Tibial artery (tissue), 4 donors: Measurements from ENCODE around the gene NOX3.

Experiments used
- DNase-seq, 2 donors: peaks; one replicate each; pipeline ENCODE4 v3.0.0-alpha.2; 2019
- H3K27ac ChIP-seq, 2 donors: fragments of 200-600 bp; sonication (generic) in 1 of 2; 1 replicate in 1 of 2; 2 replicates in 1 of 2; pipeline ENCODE4 v1.5.1; 2018 to 2019; ENCODE audit warnings: mild to moderate bottlenecking in 1 of 2
- H3K27me3 ChIP-seq, 2 donors: fragments of 200-600 bp; sonication (generic) in 1 of 2; one replicate each; pipeline versions ENCODE4 v1.5.1 to v1.6.0; 2016 to 2019
- H3K36me3 ChIP-seq, 3 donors: fragments of 200-600 bp; sonication (generic) in 2 of 3; one replicate each; pipeline ENCODE4 v1.5.1; 2016 to 2019; ENCODE audit warnings: mild to moderate bottlenecking in 2 of 3
- H3K4me1 ChIP-seq, 4 donors: fragments of 200-600 bp; sonication (generic) in 2 of 4; 1 replicate in 3 of 4; 2 replicates in 1 of 4; pipeline ENCODE4 v1.5.1; 2016 to 2019
- H3K4me3 ChIP-seq, 2 donors: fragments of 200-600 bp; sonication (generic) in 1 of 2; 1 replicate in 1 of 2; 2 replicates in 1 of 2; pipeline ENCODE4 v1.5.1; 2018 to 2019; ENCODE audit warnings: mild to moderate bottlenecking in 2 of 2
- H3K9me3 ChIP-seq, 3 donors: fragments of 200-600 bp; sonication (generic) in 1 of 3; one replicate each; pipeline ENCODE4 v1.5.1; 2016 to 2019
- intact Hi-C: fragments of 100-400 bp; cut with DNase I; formaldehyde crosslinking; loops from one replicate; pipeline ENCODE4 v1.15.0; 2023; ENCODE audit warnings: low total_unique reads
- TF ChIP-seq, protein P1 (sequence below), 2 experiments: fragments of 200-600 bp in 1 of 2; fragments of 450-650 bp in 1 of 2; IDR thresholded peaks; one replicate each; pipeline ENCODE4 v1.5.1; 2017 to 2019; ENCODE audit warnings: antibody characterized with exemption in 2 of 2, mild to moderate bottlenecking in 1 of 2, moderate library complexity in 1 of 2

Gene NOX3

DNA sequence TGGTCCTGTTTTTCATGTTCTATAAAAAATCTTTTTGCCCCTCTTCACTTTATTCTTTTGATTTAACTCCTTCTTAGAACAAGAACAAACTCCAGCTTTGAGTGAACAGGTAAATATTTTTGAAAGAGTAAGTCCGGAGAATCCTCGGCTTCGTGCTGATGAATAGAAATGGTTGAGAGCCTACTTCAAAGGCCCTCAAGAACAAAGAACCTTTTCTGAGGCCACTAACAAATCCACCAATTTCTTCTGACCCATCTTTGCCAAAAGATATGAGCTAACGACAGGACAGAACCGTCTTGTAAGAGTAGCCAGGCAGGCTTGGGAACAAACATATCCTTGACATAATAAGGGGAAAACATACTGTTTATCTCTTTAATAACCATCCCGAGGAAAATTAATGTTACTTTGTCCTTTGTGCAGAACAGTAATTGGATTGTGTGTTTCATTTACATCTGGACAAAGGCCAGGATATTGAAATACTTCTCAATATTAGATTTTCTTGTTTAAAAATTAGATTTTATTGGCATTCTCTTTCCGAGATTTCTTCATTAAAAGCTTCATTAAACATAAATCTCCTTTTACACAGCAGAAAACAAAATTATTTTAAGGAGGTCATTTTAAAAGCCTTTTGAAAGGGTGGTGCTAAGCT, 52.9 kb downstream of the NOX3 start:
- DNase-seq: no peak
- H3K27me3 ChIP-seq: no peaks in the 10 kb centered on the region

DNA sequence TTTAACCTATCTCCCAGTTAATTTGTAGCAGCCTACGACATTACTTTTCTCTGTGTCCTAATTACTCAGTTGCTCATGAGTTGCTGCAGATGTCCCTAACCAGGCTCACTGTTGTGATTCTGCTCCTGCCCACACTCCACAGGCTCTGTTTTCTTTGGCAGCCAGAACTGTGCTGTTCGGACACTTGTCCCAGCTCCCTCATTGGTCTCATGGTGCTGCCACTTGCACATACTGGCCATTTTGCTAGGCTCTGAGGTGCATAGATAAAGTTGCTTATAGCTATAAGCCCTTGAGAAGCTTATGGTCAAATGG, 55.0 kb downstream of the NOX3 start:
- no peak for DNase-seq
- Histone ChIP-seq H3K4me1 (no peaks in the 10 kb centered on the region), H3K27me3 (no peaks in the 10 kb centered on the region), H3K27ac (no peak overlapping the region), H3K9me3 (no peaks in the 10 kb centered on the region), H3K36me3 (no peaks in the 10 kb centered on the region), H3K4me3 (no peak overlapping the region)
- TF ChIP-seq, protein P1, sequence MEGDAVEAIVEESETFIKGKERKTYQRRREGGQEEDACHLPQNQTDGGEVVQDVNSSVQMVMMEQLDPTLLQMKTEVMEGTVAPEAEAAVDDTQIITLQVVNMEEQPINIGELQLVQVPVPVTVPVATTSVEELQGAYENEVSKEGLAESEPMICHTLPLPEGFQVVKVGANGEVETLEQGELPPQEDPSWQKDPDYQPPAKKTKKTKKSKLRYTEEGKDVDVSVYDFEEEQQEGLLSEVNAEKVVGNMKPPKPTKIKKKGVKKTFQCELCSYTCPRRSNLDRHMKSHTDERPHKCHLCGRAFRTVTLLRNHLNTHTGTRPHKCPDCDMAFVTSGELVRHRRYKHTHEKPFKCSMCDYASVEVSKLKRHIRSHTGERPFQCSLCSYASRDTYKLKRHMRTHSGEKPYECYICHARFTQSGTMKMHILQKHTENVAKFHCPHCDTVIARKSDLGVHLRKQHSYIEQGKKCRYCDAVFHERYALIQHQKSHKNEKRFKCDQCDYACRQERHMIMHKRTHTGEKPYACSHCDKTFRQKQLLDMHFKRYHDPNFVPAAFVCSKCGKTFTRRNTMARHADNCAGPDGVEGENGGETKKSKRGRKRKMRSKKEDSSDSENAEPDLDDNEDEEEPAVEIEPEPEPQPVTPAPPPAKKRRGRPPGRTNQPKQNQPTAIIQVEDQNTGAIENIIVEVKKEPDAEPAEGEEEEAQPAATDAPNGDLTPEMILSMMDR (IDR thresholded peaks at IDR 0.05): no peak
- intact Hi-C loops: no loop called here

More for the DNA sequence above, 52.9 kb downstream of the NOX3 start:
- Histone ChIP-seq H3K27ac (no peak overlapping the region), H3K9me3 (no peaks in the 10 kb centered on the region), H3K4me1 (no peaks in the 10 kb centered on the region), H3K4me3 (no peak overlapping the region), H3K36me3 (no peaks in the 10 kb centered on the region)
- TF ChIP-seq, protein P1 (IDR thresholded peaks at IDR 0.05): no peak
- intact Hi-C loops: no loop called here

DNA sequence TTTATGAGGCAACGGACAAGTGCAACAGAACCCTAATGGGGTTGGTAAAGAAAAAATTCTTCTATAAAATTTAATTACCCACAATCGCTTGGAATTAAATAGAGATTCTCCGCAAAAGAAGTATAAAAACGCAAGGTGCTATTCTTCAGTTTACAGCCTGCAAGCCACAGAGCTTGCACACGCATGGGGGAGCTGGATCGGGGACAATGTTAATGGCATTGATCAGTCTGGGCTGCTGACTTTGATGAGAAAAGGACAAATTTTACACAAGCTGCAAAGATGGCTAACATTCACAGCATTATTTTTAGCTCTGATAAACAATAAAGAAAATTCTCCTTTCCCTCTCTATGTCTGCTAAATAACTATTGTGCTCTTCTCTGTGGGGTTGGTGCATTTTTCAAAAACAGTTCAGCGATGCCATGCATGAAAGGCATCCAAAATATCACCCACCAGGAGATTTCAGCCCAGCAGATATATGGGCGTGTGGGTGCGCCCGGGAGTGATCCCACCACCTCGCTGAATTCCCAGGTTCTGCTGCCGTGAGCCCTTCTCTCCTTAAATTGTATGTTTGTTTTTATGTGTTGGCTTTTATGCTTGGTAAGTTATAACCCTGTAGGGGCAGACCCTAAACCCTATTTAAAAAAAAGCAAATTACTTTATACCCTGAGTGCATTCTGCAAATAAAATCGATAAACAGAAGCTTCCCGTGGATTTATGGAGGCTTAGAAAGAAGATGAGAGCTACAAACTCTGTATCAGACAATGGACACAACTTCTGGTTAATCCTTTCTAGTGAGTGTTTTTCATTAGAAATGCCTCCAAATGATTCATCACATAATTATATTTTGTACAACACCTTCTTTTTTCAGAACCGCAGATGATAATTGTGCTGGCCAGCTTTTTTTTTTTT, 55.6 kb downstream of the NOX3 start:
- intact Hi-C loops: no loop called here

DNA sequence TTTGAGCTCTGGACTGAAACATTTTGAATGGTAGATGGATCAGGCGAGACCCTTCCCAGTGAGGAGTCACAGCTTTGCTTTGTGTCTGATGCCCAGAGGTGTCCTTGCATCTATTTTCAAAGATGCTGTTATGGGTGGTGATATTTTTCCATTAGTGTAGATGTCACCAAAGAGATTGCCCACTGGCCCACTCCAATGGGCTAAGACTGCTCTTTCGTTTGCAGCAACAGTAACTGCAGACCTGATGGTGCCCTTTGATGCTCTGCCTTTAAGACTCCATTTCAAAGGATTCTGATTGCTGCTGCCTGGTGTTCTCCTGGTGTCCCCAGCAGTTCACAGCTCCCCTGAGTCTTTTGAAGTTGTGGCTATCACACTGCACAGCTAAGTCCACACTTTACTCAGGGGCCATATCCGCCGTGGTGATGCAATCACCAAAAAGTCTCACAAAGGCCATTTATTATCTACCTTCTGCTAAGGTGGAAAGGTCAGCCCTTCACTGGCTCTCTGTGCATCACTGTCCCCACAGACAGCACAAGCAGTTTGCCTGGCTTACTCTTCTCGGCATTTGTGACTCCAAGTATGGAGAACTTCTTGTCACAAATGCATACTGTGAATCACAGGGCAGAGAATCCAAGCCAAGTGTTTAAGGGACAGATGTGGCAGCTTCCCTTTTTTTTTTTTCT, 56.4 kb downstream of the NOX3 start:
- Histone ChIP-seq H3K36me3 (no peaks in the 10 kb centered on the region), H3K4me3 (no peak overlapping the region), H3K4me1 (no peaks in the 10 kb centered on the region), H3K9me3 (no peaks in the 10 kb centered on the region), H3K27ac (no peak overlapping the region), H3K27me3 (no peaks in the 10 kb centered on the region)
- TF ChIP-seq, protein P1 (IDR thresholded peaks at IDR 0.05): no peak
- intact Hi-C loops: no loop called here
- no peak for DNase-seq

More for the DNA sequence above, 55.6 kb downstream of the NOX3 start:
- Histone ChIP-seq H3K9me3 (no peaks in the 10 kb centered on the region), H3K27ac (no peak overlapping the region), H3K27me3 (no peaks in the 10 kb centered on the region), H3K4me1 (no peaks in the 10 kb centered on the region), H3K36me3 (no peaks in the 10 kb centered on the region), H3K4me3 (no peak overlapping the region)
- DNase-seq: no peak
- TF ChIP-seq, protein P1 (IDR thresholded peaks at IDR 0.05): no peak

DNA sequence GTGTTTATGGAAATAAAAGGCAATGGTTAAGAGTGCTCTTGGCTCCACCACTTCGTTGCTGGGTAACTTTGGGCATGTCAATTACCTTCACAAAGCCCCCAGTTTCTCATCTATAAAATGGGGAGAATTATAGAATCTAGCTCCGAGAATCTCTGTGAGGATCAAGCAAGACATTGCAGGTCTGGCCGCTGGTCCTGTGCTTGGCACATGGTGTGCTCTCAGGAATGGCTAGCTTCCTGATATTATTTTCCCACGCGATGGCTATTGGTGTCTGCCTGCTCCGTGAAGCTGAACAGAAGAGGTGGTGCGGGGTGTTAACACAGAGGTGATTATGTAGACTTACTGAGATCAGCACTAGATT, 57.0 kb downstream of the NOX3 start:
- H3K27me3 ChIP-seq: no peaks in the 10 kb centered on the region
- TF ChIP-seq, protein P1 (IDR thresholded peaks at IDR 0.05): no peak
- H3K36me3 ChIP-seq: no peaks in the 10 kb centered on the region
- no peaks in the 10 kb centered on the region for H3K9me3 ChIP-seq
- H3K4me3 ChIP-seq: no peak overlapping the region
- no peaks in the 10 kb centered on the region for H3K4me1 ChIP-seq
- no peak overlapping the region for H3K27ac ChIP-seq
- intact Hi-C loops: no loop called here
- no peak for DNase-seq
